Fibroblast of lung (primary cell): ENCODE results near the gene CLEC11A. TPM values are rescaled to one million over a fixed set of nuclear protein-coding genes. Genes with fewer than 3 reads are reported as not detected.
"Not testable (repeated sequence)": the region's sequence is repeated elsewhere in the genome, so short reads cannot be mapped to it uniquely, and the experiment has no call there.

Experiments
- DNase-seq, 2 donors: peaks; one replicate each; pipeline versions ENCODE4 v3.0.0 to v3.0.0-alpha.2; 2010; ENCODE audit warnings: low read depth in 2 of 2
- H2AFZ ChIP-seq: 2 replicates; pipeline ENCODE4 v1.5.1; 2012; ENCODE audit warnings: low read length, control low read depth, inconsistent platforms
- H3K27ac ChIP-seq: 2 replicates; pipeline ENCODE4 v1.5.1; 2011; ENCODE audit warnings: low read length, control low read depth; ENCODE audit not compliant: insufficient read depth
- H3K27me3 ChIP-seq: 2 replicates; pipeline ENCODE4 v1.5.1; 2011; ENCODE audit warnings: mild to moderate bottlenecking, low read length; ENCODE audit not compliant: control insufficient read depth, insufficient read depth
- H3K36me3 ChIP-seq: 2 replicates; pipeline ENCODE4 v1.5.1; 2011; ENCODE audit warnings: low read length; ENCODE audit not compliant: control insufficient read depth, insufficient read depth
- H3K4me1 ChIP-seq: 2 replicates; pipeline ENCODE4 v1.5.1; 2011; ENCODE audit warnings: low read length; ENCODE audit not compliant: control insufficient read depth, insufficient read depth; ENCODE audit errors: extremely low read depth
- H3K4me2 ChIP-seq: 2 replicates; pipeline ENCODE4 v1.5.1; 2011; ENCODE audit warnings: low read length, control low read depth; ENCODE audit not compliant: insufficient read depth; ENCODE audit errors: extremely low read depth
- H3K4me3 ChIP-seq, 4 experiments: fragments of 200-600 bp in 1 of 4; sonication (generic) in 1 of 4; replicated peaks in 1 of 4; 2 replicates each; pipeline ENCODE4 v1.5.1; 2011 to 2016; ENCODE audit warnings: low read length in 4 of 4, low read depth in 3 of 4, mild to moderate bottlenecking in 3 of 4, control low read depth in 2 of 4, inconsistent platforms in 1 of 4, mixed read lengths in 1 of 4; ENCODE audit not compliant: insufficient read depth in 1 of 4; ENCODE audit errors: control extremely low read depth in 1 of 4
- H3K79me2 ChIP-seq: 2 replicates; pipeline ENCODE4 v1.5.1; 2012; ENCODE audit warnings: mild to moderate bottlenecking, low read length, inconsistent platforms; ENCODE audit not compliant: control insufficient read depth, insufficient read depth
- H3K9ac ChIP-seq: 2 replicates; pipeline ENCODE4 v1.5.1; 2011; ENCODE audit warnings: mild to moderate bottlenecking, low read length, control low read depth; ENCODE audit not compliant: insufficient read depth
- H3K9me3 ChIP-seq: 2 replicates; pipeline ENCODE4 v1.5.1; 2012; ENCODE audit warnings: low read depth, low read length; ENCODE audit not compliant: control insufficient read depth, insufficient read depth
- H4K20me1 ChIP-seq: 2 replicates; pipeline ENCODE4 v1.5.1; 2011; ENCODE audit warnings: low read length; ENCODE audit not compliant: control insufficient read depth, insufficient read depth; ENCODE audit errors: extremely low read depth
- CTCF ChIP-seq, 2 donors: IDR thresholded peaks in 1 of 2; conservative IDR thresholded peaks in 1 of 2; 1 replicate in 1 of 2; 2 replicates in 1 of 2; pipeline ENCODE4 v1.5.1; 2011 to 2012; ENCODE audit warnings: low read length in 2 of 2, control low read depth in 1 of 2, inconsistent platforms in 1 of 2, low read depth in 1 of 2, mild to moderate bottlenecking in 1 of 2
- EZH2 ChIP-seq: IDR thresholded peaks from 2 replicates; pipeline ENCODE4 v1.5.1; 2012; ENCODE audit warnings: low read length, control low read depth, mild to moderate bottlenecking; ENCODE audit errors: missing control alignments
- polyA plus RNA-seq, 2 donors: library from polyadenylated mRNA; depleted of rRNA in 1 of 2; stranded (reverse) in 1 of 2; unstranded in 1 of 2; fragments of >200 nt; gene quantifications; 2 replicates each; pipeline ENCODE4 v1.2.1, GENCODE V29; 2011 to 2012; ENCODE audit warnings: missing spikeins in 1 of 2
- total RNA-seq: library from RNA; depleted of rRNA; stranded (reverse); fragments of >200 nt; gene quantifications from 2 replicates; pipeline ENCODE4 v1.2.1, GENCODE V29; 2014

CLEC11A gene
- total and polyA plus RNA-seq, 2 donors (not counting 1 experiment from before 2014, with no cell fraction given) = 22.5 to 69.4 TPM

DNA sequence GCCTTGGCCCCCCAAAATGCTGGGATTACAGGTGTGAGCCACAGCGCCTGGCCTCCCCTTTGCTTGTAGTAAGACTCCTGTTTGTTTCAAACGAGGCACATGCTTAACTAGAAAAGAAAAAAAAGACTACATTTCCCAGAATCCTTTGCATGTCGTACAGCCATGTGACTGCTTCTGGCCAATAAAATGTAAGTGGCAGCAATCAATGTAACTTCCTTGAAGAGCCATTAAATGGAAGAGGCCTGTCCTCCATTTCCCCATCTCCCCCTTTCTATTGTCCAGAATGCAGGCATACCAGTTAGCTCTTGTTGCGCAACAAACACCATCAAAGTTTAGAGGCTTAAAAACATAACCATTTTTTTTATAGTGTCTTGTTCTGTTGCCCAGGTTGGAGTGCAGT is 36.7 kb downstream of the CLEC11A start:
- no peaks in the 10 kb centered on the region for H3K27me3 ChIP-seq
- TF ChIP-seq CTCF (conservative IDR thresholded peaks at IDR 0.05 in 1 of 2, IDR thresholded peaks at IDR 0.05 in 1 of 2; ENCODE audit: low read depth in 1 of 2, low read length in 2 of 2) = no peak
- no peak for TF ChIP-seq EZH2
- no peaks in the 10 kb centered on the region for H3K9me3 ChIP-seq
- H3K79me2 ChIP-seq = no peaks in the 10 kb centered on the region
- no peak overlapping the region for H2AFZ ChIP-seq
- H4K20me1 ChIP-seq = no peaks in the 10 kb centered on the region
- H3K27ac ChIP-seq = no peak overlapping the region
- no peak overlapping the region for H3K4me3 ChIP-seq
- H3K4me2 ChIP-seq = no peak overlapping the region
- DNase-seq = peak; percentile 2 to 23
- no peaks in the 10 kb centered on the region for H3K4me1 ChIP-seq
- no peaks in the 10 kb centered on the region for H3K36me3 ChIP-seq
- H3K9ac ChIP-seq = no peak overlapping the region

DNA sequence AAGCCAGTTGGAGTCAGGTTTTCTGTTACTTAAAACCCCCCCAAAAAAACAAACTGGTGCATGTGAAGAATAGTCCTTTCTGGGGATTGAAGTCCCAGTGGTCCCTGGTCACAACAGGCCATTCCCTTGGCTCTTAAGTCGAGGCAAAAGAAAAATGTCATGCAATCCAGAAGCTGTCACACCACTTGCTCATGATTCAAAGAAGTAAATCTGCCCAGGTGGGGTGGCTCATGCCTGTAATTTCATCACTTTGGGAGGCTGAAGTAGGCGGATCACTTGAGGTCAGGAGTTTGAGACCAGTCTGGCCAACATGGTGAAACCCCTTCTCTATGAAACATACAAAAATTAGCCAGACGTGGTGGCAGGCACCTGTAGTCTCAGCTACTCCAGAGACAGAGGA is 38.3 kb downstream of the CLEC11A start:
- not testable (repeated sequence) for H3K79me2 ChIP-seq, H3K27me3 ChIP-seq, DNase-seq, H2AFZ ChIP-seq, H3K9ac ChIP-seq, H3K4me1 ChIP-seq, H3K27ac ChIP-seq, H3K4me3 ChIP-seq, H3K4me2 ChIP-seq, H4K20me1 ChIP-seq, H3K36me3 ChIP-seq, H3K9me3 ChIP-seq

- not testable (repeated sequence) for H3K79me2 ChIP-seq, DNase-seq, H4K20me1 ChIP-seq, H3K36me3 ChIP-seq, H3K4me1 ChIP-seq, H3K9me3 ChIP-seq, H3K4me3 ChIP-seq, H3K27ac ChIP-seq, H3K27me3 ChIP-seq, H3K9ac ChIP-seq, H2AFZ ChIP-seq, H3K4me2 ChIP-seq
These were observed 40.4 kb downstream of the CLEC11A start for GRCh38 chr19:50763521-50763920.

DNA sequence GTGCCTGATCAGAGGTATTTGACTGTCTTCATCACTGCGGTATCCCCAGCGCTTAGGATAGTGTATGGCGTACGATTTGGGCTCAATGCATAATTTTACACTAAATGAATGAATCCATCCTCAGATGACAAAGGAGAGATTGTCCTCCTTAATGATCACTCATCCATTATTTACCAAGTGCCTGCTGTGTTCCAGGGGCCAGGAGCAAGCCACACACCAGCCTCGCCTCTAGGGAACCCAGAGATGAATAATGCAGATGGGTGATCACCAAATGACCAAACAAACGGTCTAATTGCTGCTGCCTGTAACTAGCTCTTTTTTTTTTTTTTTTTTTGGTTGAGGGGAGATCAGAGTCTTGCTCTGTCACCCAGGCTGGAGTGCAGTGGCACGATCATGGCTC is 41.2 kb downstream of the CLEC11A start:
- Histone ChIP-seq H3K9me3 (no peaks in the 10 kb centered on the region), H4K20me1 (no peaks in the 10 kb centered on the region), H3K27me3 (no peaks in the 10 kb centered on the region), H3K36me3 (no peaks in the 10 kb centered on the region), H3K4me3 (no peak overlapping the region), H3K79me2 (no peaks in the 10 kb centered on the region), H2AFZ (no peak overlapping the region), H3K9ac (no peak overlapping the region), H3K4me2 (no peak overlapping the region), H3K27ac (no peak overlapping the region), H3K4me1 (no peaks in the 10 kb centered on the region)
- no peak for TF ChIP-seq CTCF (conservative IDR thresholded peaks at IDR 0.05 in 1 of 2, IDR thresholded peaks at IDR 0.05 in 1 of 2; ENCODE audit: low read depth in 1 of 2, low read length in 2 of 2)
- TF ChIP-seq EZH2 = no peak
- DNase-seq = no peak

GRCh38 chr19:50766746-50767145 is 43.6 kb downstream of the CLEC11A start:
- not testable (repeated sequence) for H3K9me3 ChIP-seq, H3K4me2 ChIP-seq, H4K20me1 ChIP-seq, H3K9ac ChIP-seq, H2AFZ ChIP-seq, H3K27me3 ChIP-seq, H3K4me1 ChIP-seq, H3K27ac ChIP-seq, H3K79me2 ChIP-seq, H3K36me3 ChIP-seq, DNase-seq, H3K4me3 ChIP-seq

DNA sequence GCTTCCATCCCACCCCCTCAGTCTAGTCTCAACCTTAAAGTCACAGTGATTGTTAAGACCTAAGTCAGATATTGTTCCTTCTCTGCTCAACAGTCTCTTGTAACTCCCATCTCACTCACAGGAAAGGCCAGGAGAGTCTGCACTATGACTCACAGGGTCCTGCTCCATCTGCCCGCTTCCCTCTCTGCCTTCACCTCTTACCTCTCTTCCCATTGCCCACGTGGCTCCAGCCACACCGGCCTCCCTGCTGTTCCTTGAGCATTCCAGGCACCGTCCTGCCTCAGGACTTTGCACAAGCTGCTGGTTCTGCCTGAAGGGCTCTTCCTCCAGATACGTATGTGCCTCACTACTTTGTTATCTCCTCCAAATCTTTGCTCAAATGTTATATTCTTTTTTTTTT is 44.1 kb downstream of the CLEC11A start:
- H3K4me3 ChIP-seq, DNase-seq, H3K4me2 ChIP-seq, H3K9me3 ChIP-seq, H4K20me1 ChIP-seq, H3K27ac ChIP-seq, H3K4me1 ChIP-seq, H3K36me3 ChIP-seq, H2AFZ ChIP-seq, H3K27me3 ChIP-seq, H3K79me2 ChIP-seq, H3K9ac ChIP-seq: not testable (repeated sequence)
